ENCODE measurements around the gene C5orf15.

Gene C5orf15

GRCh38 chr5:133991171-133991910, 22.9 kb upstream of the C5orf15 start:
- TF ChIP-seq ZNF8 (CRISPR knock-in tag; IDR thresholded peaks at IDR 0.05) (no peak), OSR1 (CRISPR knock-in tag; IDR thresholded peaks at IDR 0.05) (no peak), PPARA (CRISPR knock-in tag; IDR thresholded peaks at IDR 0.05; ENCODE audit: borderline replicate concordance) (no peak), ZFP30 (CRISPR knock-in tag; IDR thresholded peaks at IDR 0.05) (no peak), ISL1 (CRISPR knock-in tag; IDR thresholded peaks at IDR 0.05) (no peak), GLIS3 (CRISPR knock-in tag; IDR thresholded peaks at IDR 0.05) (no peak), ESRRG (CRISPR knock-in tag; IDR thresholded peaks at IDR 0.05) (no peak), BACH2 (CRISPR knock-in tag; IDR thresholded peaks at IDR 0.05; ENCODE audit: borderline replicate concordance) (no peak), CSRNP3 (CRISPR knock-in tag; IDR thresholded peaks at IDR 0.05) (no peak), CREB5 (CRISPR knock-in tag; IDR thresholded peaks at IDR 0.05; ENCODE audit: low read depth) (no peak), TCF4 (CRISPR knock-in tag; IDR thresholded peaks at IDR 0.05; ENCODE audit: borderline replicate concordance) (no peak), ZFP3 (CRISPR knock-in tag; IDR thresholded peaks at IDR 0.05) (no peak), RARB (CRISPR knock-in tag; IDR thresholded peaks at IDR 0.05) (no peak)
- ATAC-seq, result no peak

- TF ChIP-seq ZNF70 (CRISPR knock-in tag; IDR thresholded peaks at IDR 0.05) (no peak), BACH2 (CRISPR knock-in tag; IDR thresholded peaks at IDR 0.05; ENCODE audit: borderline replicate concordance) (no peak), GLIS3 (CRISPR knock-in tag; IDR thresholded peaks at IDR 0.05) (no peak), ARNTL (CRISPR knock-in tag; IDR thresholded peaks at IDR 0.05; ENCODE audit: borderline replicate concordance, low read depth) (no peak), CREB5 (CRISPR knock-in tag; IDR thresholded peaks at IDR 0.05; ENCODE audit: low read depth) (no peak), ISL1 (CRISPR knock-in tag; IDR thresholded peaks at IDR 0.05) (no peak), OSR1 (CRISPR knock-in tag; IDR thresholded peaks at IDR 0.05) (no peak), ZNF8 (CRISPR knock-in tag; IDR thresholded peaks at IDR 0.05) (no peak), ZFP3 (CRISPR knock-in tag; IDR thresholded peaks at IDR 0.05) (no peak), TOX (CRISPR knock-in tag; IDR thresholded peaks at IDR 0.05; ENCODE audit: borderline replicate concordance) (no peak), TCF4 (CRISPR knock-in tag; IDR thresholded peaks at IDR 0.05; ENCODE audit: borderline replicate concordance) (no peak), POU6F1 (CRISPR knock-in tag; IDR thresholded peaks at IDR 0.05; ENCODE audit: borderline replicate concordance, low read depth) (no peak)
- ATAC-seq, result no peak
Measured at GRCh38 chr5:133990396-133990795, 22.0 kb upstream of the C5orf15 start.

GRCh38 chr5:133985540-133986180, 17.2 kb upstream of the C5orf15 start:
- no peak for ATAC-seq
- TF ChIP-seq SNAI2 (CRISPR knock-in tag; IDR thresholded peaks at IDR 0.05), result no peak
- TF ChIP-seq ZNF70 (CRISPR knock-in tag; IDR thresholded peaks at IDR 0.05), result no peak
- no peak for TF ChIP-seq TSHZ2 (CRISPR knock-in tag; IDR thresholded peaks at IDR 0.05)
- TF ChIP-seq ZFP3 (CRISPR knock-in tag; IDR thresholded peaks at IDR 0.05), result no peak
- no peak for TF ChIP-seq CSRNP3 (CRISPR knock-in tag; IDR thresholded peaks at IDR 0.05)
- TF ChIP-seq POU6F1 (CRISPR knock-in tag; IDR thresholded peaks at IDR 0.05; ENCODE audit: borderline replicate concordance, low read depth), result no peak
- no peak for TF ChIP-seq CSDC2 (CRISPR knock-in tag; IDR thresholded peaks at IDR 0.05)
- TF ChIP-seq TCF4 (CRISPR knock-in tag; IDR thresholded peaks at IDR 0.05; ENCODE audit: borderline replicate concordance), result no peak
- TF ChIP-seq CREB5 (CRISPR knock-in tag; IDR thresholded peaks at IDR 0.05; ENCODE audit: low read depth), result no peak
- no peak for TF ChIP-seq ESRRG (CRISPR knock-in tag; IDR thresholded peaks at IDR 0.05)
- TF ChIP-seq OSR1 (CRISPR knock-in tag; IDR thresholded peaks at IDR 0.05), result no peak
- TF ChIP-seq ZNF565 (CRISPR knock-in tag; conservative IDR thresholded peaks at IDR 0.05; ENCODE audit: low read depth), result no peak
- no peak for TF ChIP-seq BACH2 (CRISPR knock-in tag; IDR thresholded peaks at IDR 0.05; ENCODE audit: borderline replicate concordance)
- no peak for TF ChIP-seq ZNF8 (CRISPR knock-in tag; IDR thresholded peaks at IDR 0.05)
- no peak for TF ChIP-seq PPARA (CRISPR knock-in tag; IDR thresholded peaks at IDR 0.05; ENCODE audit: borderline replicate concordance)
